HG03457 (cell line): ENCODE data around the gene OR2G2.

Experiments used
- ATAC-seq: cut with Tn5 transposase; IDR thresholded peaks from one replicate; pipeline ENCODE4 v1.9.1; 2021; ENCODE audit warnings: moderate number of reproducible peaks; ENCODE audit not compliant: unreplicated experiment

Gene OR2G2, protein sequence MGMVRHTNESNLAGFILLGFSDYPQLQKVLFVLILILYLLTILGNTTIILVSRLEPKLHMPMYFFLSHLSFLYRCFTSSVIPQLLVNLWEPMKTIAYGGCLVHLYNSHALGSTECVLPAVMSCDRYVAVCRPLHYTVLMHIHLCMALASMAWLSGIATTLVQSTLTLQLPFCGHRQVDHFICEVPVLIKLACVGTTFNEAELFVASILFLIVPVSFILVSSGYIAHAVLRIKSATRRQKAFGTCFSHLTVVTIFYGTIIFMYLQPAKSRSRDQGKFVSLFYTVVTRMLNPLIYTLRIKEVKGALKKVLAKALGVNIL

DNA sequence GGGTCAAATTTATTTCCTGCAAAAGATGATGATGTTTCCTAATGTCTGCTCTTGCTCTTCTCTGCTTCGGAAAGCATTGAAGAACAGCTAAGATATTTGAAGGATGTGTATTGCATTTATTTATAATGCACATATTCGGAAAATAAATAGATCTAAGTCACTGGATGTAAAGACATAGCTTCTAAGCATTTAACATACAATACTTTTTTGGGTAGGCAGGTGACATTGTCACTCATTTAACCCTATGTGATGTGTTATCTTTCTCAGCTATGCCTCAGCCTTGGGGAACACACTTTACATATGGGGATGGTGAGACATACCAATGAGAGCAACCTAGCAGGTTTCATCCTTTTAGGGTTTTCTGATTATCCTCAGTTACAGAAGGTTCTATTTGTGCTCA lies at the start of gene OR2G2:
OR2G2 (plus strand) TSS at position 301 of the 400 bp plus-strand sequence; CDS start at position 301, 0 bp downstream.
- no peak for ATAC-seq

DNA sequence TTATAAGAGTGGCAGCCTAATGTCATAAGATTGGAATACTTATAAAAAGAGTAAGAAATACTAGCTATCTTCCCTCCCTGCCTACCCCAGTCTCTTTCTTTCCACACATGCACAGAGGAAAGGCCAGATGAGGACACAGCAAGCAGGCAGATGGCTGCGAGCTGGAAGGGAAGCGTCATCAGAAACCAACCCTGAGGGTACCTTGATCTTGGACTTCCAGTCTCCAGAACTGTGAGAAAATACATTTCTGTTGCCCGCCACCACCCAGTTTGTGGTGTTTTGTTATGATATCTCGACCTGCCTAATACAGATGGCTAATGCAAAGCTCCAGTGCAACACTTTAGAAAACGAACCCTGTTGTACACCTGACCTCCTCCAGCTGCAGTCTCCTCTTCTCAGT lies 49.6 kb upstream of the OR2G2 start:
- ATAC-seq = no peak

DNA sequence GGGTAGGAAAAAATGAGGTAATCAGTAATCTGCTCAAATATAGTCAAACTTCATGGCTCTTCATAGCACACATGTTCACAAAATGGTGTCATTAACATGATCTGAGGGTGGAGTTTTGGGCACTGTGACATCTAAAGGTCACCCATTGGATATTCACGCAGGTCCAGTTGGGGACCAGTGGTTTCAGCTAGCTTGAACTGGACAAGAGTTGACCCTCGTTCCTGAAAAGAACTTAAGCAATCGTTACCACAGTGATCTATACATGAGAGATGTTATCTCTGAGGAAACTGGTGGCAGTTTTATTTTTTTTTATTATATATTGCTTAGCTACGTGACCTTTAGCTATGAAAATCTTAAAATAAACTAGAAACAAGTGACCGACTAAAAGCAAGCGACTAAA lies 48.9 kb upstream of the OR2G2 start:
- no peak for ATAC-seq

DNA sequence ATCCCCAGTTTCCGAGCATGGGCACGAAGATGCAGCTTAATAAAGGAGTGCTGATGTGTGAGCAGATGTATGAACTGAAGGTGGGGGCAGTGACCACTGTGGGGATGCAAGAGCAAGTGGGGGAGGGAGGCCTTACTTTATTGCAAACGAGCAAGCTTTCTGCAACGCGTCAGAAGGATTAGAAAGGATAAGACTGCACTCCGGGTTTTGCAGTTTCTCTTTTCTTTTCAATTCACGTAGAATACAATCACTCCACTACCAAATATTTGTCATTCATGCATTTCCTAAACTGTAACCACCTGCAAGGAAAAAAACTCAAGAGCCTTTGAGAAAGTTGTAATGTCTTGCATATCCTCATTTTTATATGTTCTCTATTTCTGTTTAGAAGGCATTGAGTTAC lies 47.6 kb upstream of the OR2G2 start:
- ATAC-seq = no peak

DNA sequence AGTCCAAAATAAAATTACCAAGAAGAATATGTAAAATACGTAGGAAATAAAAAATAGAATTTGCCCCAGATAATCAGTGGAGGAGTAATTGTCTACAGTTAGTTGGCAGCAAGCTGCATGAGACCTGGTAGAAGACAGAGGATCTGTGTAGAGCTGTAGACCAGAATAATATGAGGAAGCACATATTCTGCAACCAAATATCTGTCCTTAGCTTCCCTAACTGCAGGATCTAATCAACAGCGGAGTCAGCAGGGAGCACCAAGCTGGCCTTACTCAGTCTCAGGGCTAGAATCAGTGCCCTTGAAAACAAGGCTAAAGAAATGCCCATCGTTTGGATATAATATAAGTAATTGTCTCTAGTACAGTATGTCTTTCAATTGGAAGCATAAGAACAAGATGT lies 45.3 kb upstream of the OR2G2 start:
- no peak for ATAC-seq

DNA sequence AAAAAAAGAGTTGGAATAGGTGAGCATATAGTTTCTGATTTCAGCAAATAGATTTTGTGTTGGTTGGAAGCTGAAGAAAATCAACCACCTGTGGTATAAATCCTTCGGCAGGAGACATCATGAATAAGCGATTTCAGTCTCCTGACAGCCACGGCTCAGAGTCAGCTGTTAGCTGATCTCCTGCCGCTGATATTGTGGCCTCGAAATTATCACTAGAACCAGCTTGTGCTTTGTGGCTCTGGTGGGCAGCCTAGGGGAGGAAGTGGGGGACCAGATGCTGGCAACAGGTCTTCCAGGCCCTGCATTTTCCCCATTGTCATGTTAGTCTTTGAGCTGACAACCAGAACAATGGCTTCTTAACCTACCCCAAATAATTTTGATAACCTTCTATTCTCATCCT lies 40.1 kb upstream of the OR2G2 start:
- no peak for ATAC-seq

DNA sequence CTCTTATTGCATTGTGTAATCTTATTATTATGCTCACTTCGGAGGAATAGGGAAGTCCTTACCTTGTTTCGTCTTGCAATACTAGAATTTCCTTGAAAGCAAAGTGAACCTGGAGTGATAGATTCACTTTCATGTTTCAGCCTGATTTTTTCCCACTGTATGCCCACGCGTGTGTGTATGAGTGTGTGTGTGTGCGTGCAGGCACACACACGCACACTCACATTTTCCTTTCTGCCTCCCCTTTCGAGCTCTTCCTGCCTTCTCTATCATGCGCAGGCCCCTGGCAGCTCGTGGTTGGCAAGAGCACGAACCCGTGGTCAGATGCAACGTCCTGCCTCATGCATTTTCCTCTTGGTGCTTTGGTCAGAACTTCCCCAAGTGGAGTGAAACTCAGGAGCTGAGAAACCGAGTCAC lies 39.4 kb upstream of the OR2G2 start, which contains the start of gene GCSAML:
GCSAML (plus strand) TSS at position 366 of the 414 bp plus-strand sequence. CDS start 58 bp downstream, outside the sequence.
- no peak for ATAC-seq

DNA sequence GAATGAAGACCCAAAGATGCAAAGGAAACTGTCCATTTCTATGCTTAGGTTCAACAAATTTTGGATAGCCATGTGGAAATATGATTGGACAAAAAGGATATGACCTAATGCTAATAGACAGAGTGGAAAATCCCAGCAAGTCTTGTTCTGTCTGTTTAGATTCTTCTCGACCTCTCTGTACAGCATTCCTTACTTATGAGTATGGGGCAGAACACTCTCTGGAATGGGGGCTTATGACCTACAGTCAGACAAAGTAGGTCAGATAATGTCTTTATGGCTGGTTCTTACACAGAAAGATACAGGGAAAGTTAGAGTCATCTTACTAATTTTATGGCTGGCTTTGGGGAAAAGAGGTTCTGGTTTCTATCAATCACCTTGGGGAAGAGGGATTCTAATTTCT lies 36.4 kb upstream of the OR2G2 start:
- no peak for ATAC-seq

DNA sequence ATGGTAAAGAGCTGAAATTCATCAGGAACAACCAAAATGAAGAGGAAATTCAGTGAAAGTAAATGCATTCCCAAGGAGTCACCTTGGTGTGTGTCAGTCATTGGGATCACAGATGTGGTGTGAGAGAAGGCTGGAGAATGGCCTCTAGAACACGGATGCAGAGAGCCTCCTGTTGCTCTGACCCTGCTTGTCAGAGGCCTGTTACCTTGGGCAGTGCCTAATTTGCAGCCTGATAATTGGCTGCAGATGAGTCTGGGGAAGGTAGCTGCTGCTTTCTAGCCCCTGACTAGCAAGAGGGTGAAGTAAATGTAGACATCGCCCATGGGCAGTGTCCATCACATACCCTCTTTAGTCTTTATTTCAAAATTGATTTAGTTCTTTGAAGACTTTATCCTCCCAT lies 35.9 kb upstream of the OR2G2 start:
- no peak for ATAC-seq

DNA sequence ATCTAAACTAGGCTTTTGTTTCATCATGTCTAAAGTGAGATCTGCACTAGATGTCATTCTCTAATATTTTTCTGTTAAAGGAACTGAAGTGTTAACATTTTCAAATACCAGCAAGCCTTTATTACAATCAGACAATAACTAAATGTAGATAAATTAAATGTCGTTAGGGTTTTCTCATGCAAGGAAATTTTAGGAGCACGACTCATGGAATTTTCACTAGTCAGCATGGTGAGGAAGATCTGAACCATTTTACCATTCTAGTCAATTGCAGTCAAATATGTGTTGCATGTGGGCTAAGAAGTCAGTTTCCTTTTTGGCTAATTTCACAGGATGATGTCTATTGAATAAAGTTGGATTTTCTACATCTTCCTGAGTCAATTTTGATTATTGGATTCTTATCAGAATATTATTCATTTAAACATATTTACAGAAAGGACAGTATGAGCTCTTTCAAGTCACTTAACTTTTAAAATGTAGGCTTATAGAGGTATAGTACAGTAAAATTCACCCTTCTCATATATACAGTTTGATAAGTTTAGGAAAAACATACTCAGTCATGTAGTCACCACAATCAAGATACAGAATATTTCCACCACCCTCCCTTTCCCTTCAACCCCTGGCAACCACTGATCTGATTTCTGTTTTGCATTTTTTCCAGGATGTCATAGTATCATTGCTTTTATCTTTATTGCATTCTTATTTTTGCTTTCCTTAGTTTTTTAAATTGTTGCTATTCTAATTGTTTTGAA lies 30.1 kb upstream of the OR2G2 start:
- ATAC-seq = no peak

DNA sequence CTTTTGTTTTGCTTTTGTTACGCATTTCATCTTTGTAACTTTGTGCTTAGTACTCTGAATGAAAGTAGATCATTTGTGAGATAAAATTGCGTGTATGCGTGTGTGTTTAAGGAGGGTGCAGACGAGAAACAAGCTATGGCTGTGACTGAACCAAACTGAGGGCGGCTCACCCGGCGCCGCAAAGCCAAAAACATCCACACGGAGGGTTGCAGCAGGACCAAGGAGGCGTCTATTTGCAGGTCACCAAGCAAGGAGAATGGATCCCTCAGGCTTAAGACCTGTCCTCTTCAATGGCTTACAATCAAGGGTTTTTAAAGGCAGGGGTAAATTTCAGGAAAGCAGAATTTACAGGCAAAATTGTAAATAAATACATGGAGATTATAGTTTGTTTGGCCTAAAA lies 26.4 kb upstream of the OR2G2 start:
- no peak for ATAC-seq

DNA sequence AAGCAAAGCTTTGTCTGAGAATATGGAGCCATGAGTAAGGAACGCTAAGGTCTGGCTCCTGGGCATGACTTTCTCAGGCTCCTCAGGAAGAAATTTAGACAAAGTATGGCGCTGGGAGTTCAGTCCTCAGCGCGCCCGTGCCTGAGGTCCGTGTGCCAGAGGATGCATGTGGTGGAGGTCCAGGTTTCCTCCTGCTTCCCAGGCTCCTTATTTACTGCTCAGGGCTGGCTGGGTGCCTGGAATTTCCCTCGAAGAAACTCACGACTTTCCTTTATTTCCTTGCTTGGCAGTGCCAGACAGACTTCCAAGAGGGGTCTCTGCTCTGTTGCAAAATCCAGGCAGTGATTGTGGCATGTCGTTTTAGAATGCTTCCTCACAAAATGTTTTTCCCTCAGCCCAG lies 26.0 kb upstream of the OR2G2 start:
- no peak for ATAC-seq

DNA sequence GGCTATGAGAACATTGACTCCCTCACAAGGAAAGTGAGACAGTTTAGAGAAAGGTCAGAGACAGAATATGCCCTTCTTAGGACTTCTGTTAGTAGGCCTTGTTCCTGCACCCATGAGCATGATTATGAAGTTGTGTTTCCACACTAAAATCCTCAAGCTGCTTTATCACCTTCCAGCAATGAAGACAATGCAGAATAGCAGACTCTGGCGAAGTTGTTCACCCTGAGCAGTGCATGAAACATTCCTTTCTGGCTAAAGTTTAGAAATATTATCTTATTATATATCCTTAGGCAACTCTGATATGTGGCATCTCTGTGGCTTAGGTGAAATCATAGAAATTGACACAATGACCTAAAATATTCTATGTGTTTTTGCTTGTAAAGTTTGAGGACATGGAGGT lies 13.9 kb upstream of the OR2G2 start:
- no peak for ATAC-seq

DNA sequence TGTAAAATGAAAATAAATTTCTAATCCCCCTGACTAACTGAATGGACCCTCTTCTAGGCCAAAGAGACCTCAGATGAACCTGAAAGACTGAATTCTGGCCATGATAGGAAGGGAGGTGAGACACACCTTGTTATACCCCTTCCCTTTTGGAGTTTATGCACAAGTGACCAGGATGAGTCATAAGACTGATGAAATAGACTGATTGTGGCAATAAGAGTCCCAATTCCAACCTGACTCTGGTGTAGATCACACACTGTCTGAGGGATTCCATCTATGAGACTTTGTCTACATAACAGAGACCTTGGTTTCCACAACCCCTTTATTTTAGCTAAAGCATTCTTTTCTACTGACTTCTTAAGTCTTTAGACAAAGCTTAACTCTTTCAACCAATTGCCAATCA lies 13.5 kb upstream of the OR2G2 start:
- no peak for ATAC-seq

DNA sequence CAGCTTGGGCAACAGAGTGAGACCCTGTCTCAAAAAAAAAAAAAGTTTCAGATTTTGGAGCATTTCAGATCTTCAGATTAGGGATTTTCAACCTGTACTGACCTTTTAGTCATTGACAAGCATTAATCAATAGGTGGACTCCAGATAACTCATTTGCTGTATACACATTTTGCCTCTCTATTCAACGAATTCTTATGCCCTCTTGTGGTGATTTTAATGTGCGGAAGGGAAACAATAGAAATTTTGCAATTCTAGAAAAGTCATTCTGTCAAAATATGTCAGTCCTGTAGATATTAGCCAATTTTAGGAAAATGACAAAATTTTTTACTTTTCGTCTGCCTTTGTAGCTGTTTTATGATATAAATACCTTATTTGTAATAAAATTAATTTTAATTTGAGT lies 11.6 kb upstream of the OR2G2 start:
- no peak for ATAC-seq

DNA sequence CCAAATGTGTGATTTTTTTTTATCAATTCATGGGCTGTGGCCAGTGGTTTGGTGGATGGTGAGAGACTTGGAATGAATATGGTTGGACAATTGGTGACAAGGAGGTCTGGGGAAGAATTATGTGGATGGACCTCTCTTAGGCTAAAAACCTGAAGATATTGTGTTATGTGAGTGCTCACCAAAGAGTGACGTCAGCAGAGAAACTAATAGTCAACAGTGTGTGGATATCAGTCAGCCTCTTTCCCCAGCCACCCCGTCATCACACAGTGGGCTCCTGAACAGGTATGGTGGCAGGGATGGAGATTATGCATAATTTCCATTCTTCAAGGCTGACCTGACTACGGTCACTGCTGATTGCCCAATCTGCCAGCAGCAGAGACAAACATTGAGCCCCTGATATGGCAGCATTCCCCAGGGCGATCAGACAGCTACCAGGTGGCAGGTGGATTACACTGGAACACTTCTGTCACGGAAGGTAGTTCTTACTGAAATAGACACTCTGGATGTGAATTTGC lies 9.2 kb upstream of the OR2G2 start:
- no peak for ATAC-seq

DNA sequence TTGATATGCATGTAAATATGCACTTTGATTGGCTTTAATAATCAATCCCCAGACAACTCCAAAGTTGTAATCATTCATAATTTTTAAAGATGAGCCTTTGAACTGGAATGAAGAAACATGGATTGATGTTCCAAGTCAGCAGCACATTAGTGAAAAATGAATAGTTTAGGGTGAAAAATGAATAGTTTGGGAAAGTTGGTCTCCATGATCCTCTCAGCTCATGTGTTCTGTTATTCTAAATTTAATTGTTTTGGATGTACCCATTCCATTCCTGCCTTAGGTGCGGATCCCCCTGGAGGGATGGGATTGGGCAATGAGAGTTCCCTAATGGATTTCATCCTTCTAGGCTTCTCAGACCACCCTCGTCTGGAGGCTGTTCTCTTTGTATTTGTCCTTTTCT lies 17.1 kb downstream of the OR2G2 start, which contains the start of gene OR2G3:
OR2G3 (plus strand) TSS at position 301 of the 400 bp plus-strand sequence; CDS start at position 301, 0 bp downstream.
- ATAC-seq = no peak

DNA sequence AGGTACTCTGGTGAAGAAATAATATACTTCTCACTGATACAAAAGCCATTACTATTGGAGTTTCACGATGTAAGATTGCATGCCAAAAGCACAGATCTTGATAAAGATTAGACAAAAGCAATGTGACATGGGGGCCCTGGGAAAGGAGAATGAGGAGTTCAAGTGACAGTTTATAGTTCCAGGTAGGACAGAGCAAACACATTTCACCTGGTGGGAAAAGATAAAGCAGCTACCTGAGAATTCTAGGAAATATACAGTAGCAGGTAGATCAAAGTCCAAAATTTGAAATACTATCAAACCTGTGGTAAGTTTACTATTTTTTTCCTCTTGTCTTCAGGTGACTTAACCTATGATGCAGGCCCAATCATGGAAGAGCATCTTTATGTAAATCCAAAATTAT lies 25.2 kb downstream of the OR2G2 start:
- ATAC-seq = no peak

DNA sequence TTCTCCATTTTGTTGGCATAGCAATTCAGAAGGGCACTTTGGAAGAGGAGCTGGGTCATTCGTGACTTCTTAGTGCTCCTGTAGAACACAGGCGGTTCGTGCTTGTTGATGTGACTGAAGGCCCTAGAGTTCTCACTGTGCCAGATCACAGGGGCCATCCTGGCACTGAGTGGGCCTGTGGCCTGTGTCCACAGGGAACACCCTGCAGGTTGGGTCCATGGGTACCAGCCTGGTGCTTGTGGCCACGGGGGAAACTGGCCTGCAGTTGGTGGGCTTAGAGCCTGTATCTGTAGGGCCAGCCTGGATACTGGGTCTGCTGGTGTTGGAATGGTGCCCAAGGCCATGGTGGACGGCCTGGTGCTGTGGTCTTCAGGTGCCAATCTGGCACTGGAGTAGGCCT lies 26.5 kb downstream of the OR2G2 start:
- ATAC-seq = no peak

DNA sequence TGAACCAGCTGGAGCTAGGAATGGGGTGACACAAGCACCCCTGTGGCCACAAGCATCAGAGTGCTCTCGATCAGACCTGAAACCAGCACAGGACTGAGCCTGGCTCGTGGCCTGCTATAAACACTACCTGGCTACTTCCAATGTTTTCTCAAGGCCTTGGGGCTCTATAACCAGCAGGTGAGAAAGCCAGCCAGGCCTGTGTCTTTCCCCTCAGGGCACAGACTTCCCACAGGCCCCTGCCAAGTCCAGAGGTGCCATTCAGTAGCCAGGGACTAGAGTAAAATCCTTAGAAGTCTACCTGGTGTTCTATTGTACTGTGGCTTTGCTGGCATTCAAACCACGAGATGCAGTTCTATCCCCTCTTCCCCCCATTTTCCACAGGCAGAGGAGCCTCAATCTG lies 39.8 kb downstream of the OR2G2 start:
- ATAC-seq = no peak

DNA sequence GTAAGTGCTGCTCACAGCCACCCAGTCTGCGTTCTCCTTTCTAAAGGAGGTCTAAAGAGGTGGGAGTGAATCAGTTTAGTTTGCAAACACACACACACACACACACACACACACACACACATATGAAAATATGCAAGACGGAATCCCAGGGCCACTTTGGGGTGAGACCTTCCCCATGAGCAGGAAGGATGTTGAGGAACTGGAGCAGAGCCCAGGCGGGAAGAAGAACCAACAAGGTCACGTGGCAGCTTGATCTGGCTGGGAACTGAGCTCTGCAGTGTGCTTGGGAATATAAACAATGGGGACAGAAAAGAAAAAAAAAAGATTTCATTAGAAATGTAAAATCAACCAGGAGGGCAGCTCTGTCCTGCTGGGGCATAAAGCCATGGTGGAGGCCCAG lies 49.9 kb downstream of the OR2G2 start:
- no peak for ATAC-seq

DNA sequence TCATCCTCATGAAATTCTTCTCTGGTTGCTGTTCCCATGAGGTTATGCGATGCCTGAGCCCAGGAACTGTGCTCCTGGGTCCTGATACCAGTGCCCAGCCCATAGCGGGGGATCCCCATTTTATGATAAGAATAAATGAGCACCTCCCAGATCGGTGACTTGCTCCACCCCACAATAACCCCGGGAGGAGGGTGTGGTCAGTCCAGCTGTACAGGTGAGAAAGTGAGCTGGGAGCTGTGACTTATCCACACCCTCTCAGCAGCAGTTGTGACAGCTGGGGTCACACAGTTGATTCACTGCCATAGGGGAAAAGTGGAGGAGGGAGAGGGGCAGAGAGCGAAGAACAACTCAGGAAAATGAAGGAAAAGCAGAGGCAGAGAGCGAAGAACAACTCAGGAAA lies 50.6 kb downstream of the OR2G2 start:
- ATAC-seq = no peak
